Upper lobe of left lung (tissue), 4 donors: Measurements from ENCODE around the gene NOTCH3.

Experiments used
- EP300 ChIP-seq, 4 donors: sonication (generic); formaldehyde crosslinking; IDR thresholded peaks; one replicate each; pipeline ENCODE4 v1.5.1; 2017; ENCODE audit warnings: antibody characterized with exemption in 4 of 4, control low read depth in 2 of 4
- POLR2A ChIP-seq, 4 donors: fragments of 450-650 bp; IDR thresholded peaks; one replicate each; pipeline ENCODE4 v1.5.1; 2016 to 2017; ENCODE audit warnings: antibody characterized with exemption in 4 of 4, mild to moderate bottlenecking in 2 of 4
- POLR2AphosphoS5 ChIP-seq, 2 donors: sonication (generic); formaldehyde crosslinking; IDR thresholded peaks; one replicate each; pipeline ENCODE4 v1.5.1; 2017; ENCODE audit warnings: antibody characterized with exemption in 2 of 2
- TF ChIP-seq, protein P1 (sequence below), 6 experiments: fragments of 450-650 bp in 4 of 6; fragments of 200-600 bp in 2 of 6; sonication (generic) in 2 of 6; IDR thresholded peaks; one replicate each; pipeline ENCODE4 v1.5.1; 2016 to 2019; ENCODE audit warnings: antibody characterized with exemption in 6 of 6

DNA sequence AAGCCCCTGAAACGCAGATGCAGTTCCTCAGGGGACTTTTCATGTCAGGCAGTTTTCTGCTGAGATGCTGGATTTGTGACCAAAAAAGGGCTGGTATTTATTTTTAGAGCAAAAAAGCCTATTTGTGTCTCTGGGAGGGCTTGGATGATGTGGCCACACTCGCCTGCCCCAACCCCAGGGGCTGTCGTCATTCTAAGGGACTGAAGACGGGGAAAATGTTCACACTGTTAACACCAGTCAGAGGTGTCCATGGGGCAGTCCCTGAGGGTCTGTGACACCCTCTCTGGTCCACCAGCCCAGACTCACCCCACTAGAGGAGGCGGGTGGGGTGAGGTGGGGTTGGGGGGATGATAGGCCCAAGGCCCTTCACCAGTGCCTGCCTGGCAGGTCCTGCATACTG lies 47.3 kb upstream of the NOTCH3 start:
- TF ChIP-seq POLR2A (IDR thresholded peaks at IDR 0.05) = no peak
- TF ChIP-seq, protein P1, sequence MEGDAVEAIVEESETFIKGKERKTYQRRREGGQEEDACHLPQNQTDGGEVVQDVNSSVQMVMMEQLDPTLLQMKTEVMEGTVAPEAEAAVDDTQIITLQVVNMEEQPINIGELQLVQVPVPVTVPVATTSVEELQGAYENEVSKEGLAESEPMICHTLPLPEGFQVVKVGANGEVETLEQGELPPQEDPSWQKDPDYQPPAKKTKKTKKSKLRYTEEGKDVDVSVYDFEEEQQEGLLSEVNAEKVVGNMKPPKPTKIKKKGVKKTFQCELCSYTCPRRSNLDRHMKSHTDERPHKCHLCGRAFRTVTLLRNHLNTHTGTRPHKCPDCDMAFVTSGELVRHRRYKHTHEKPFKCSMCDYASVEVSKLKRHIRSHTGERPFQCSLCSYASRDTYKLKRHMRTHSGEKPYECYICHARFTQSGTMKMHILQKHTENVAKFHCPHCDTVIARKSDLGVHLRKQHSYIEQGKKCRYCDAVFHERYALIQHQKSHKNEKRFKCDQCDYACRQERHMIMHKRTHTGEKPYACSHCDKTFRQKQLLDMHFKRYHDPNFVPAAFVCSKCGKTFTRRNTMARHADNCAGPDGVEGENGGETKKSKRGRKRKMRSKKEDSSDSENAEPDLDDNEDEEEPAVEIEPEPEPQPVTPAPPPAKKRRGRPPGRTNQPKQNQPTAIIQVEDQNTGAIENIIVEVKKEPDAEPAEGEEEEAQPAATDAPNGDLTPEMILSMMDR (IDR thresholded peaks at IDR 0.05) = no peak
- no peak for TF ChIP-seq EP300 (IDR thresholded peaks at IDR 0.05)
- no peak for TF ChIP-seq POLR2AphosphoS5 (IDR thresholded peaks at IDR 0.05)
